ENCODE data around the gene SNAPC5. TPM values are rescaled to one million over a fixed set of nuclear protein-coding genes. Genes with fewer than 3 reads are reported as not detected.

SNAPC5 gene
- total and polyA plus RNA-seq, 2 of the 8 experiments (the other 6 are each of a cell fraction or from before 2014, with no cell fraction given), result 18.7 to 23.1 TPM

- TF ChIP-seq EGR1 (IDR thresholded peaks at IDR 0.05; ENCODE audit: borderline replicate concordance, low read depth, low read length), result no peak
- no peak for TF ChIP-seq POU5F1 (IDR thresholded peaks at IDR 0.05; ENCODE audit: low read depth, low read length)
- TF ChIP-seq HDAC6 (IDR thresholded peaks at IDR 0.05; ENCODE audit: low read depth, low read length), result no peak
- peak; percentile 31 for TF ChIP-seq SAP30 (IDR thresholded peaks at IDR 0.05; ENCODE audit: insufficient read depth, insufficient replicate concordance, low read length)
- no peak for TF ChIP-seq BACH1 (IDR thresholded peaks at IDR 0.05; ENCODE audit: low read length)
- no peak; the same call in 1 of the 2 replicates for TF ChIP-seq CEBPB (IDR thresholded peaks at IDR 0.05; ENCODE audit: low read depth, low read length)
- peak; percentile 87 for TF ChIP-seq KDM4A (IDR thresholded peaks at IDR 0.05; ENCODE audit: low read depth, low read length, severe bottlenecking)
- TF ChIP-seq POLR2AphosphoS5 (IDR thresholded peaks at IDR 0.05; ENCODE audit: low read depth, low read length), result peak; percentile 91
- TF ChIP-seq SRF (IDR thresholded peaks at IDR 0.05; ENCODE audit: low read depth, low read length), result peak; percentile 74
- 0 out of 2 replicates have a peak, but pooled peaks have one; percentile 64 for TF ChIP-seq TCF12 (IDR thresholded peaks at IDR 0.05; ENCODE audit: low read depth, low read length)
- no peak for TF ChIP-seq USF2 (IDR thresholded peaks at IDR 0.05; ENCODE audit: low read length)
- TF ChIP-seq CTBP2 (IDR thresholded peaks at IDR 0.05; ENCODE audit: borderline replicate concordance, insufficient read depth, insufficient read length, low read length), result no peak
- no peak for TF ChIP-seq FOSL1 (IDR thresholded peaks at IDR 0.05; ENCODE audit: insufficient read depth, low read depth, low read length)
- TF ChIP-seq CHD1 (IDR thresholded peaks at IDR 0.05; ENCODE audit: low read depth, low read length), result no peak
- TF ChIP-seq ATF2 (IDR thresholded peaks at IDR 0.05; ENCODE audit: low read length), result peak; percentile 53; the same call in 1 of the 2 replicates
- TF ChIP-seq SUZ12 (IDR thresholded peaks at IDR 0.05; ENCODE audit: low read length), result no peak
- TF ChIP-seq TAF1 (IDR thresholded peaks at IDR 0.05; ENCODE audit: low read depth, low read length), result peak; percentile 72
- TF ChIP-seq SP2 (IDR thresholded peaks at IDR 0.05; ENCODE audit: low read length), result no peak
- TF ChIP-seq YY1 (IDR thresholded peaks at IDR 0.05; ENCODE audit: low read depth, low read length), result peak; percentile 6; the same call in 1 of the 2 replicates
- TF ChIP-seq CBX5 (IDR thresholded peaks at IDR 0.05; ENCODE audit: low read depth, low read length), result no peak
- peak; percentile 29 to 56; a peak in 3 of 4 replicates for TF ChIP-seq RAD21 (IDR thresholded peaks at IDR 0.05 in 1 of 2, conservative IDR thresholded peaks at IDR 0.05 in 1 of 2; ENCODE audit: low read depth in 2 of 2, low read length in 2 of 2)
These were observed at the start of gene SNAPC5 (continued) for GRCh38 chr15:66497502-66498455.
